KMS-11 (cell line): ENCODE data around the gene PTP4A2.
A peak's percentile ranks its signal among the peaks of the same experiment; 100 is the strongest.
"Not testable (repeated sequence)": the region's sequence is repeated elsewhere in the genome, so short reads cannot be mapped to it uniquely, and the experiment has no call there.

Experiments used
- H2AFZ ChIP-seq: fragments of 200-600 bp; sonication (generic); 2 replicates; pipeline ENCODE4 v1.6.1; 2016; ENCODE audit warnings: antibody characterized with exemption, mixed run types, low read depth
- H3K27ac ChIP-seq: fragments of 200-600 bp; sonication (generic); 2 replicates; pipeline ENCODE4 v1.6.1; 2016; ENCODE audit warnings: mild to moderate bottlenecking, mixed run types
- H3K27me3 ChIP-seq: fragments of 200-600 bp; sonication (generic); 2 replicates; pipeline ENCODE4 v1.6.1; 2017; ENCODE audit warnings: mild to moderate bottlenecking, low read depth, mixed run types, moderate library complexity; ENCODE audit not compliant: insufficient read depth
- H3K36me3 ChIP-seq: fragments of 200-600 bp; sonication (generic); 2 replicates; pipeline ENCODE4 v1.6.1; 2017; ENCODE audit warnings: mild to moderate bottlenecking, mixed run types; ENCODE audit not compliant: insufficient read depth
- H3K4me1 ChIP-seq: fragments of 200-600 bp; sonication (generic); 2 replicates; pipeline ENCODE4 v1.6.1; 2016; ENCODE audit warnings: mild to moderate bottlenecking, low read depth, mixed run types; ENCODE audit not compliant: poor library complexity, severe bottlenecking
- H3K4me2 ChIP-seq: fragments of 200-600 bp; sonication (generic); 2 replicates; pipeline ENCODE4 v1.7.0; 2016; ENCODE audit warnings: mild to moderate bottlenecking, mixed run types
- H3K4me3 ChIP-seq: fragments of 200-600 bp; sonication (generic); IDR thresholded peaks from 2 replicates; pipeline ENCODE4 v1.6.1; 2017; ENCODE audit warnings: low read depth, low read length, mixed read lengths; ENCODE audit not compliant: insufficient read depth
- H3K79me2 ChIP-seq: fragments of 200-600 bp; sonication (generic); 2 replicates; pipeline ENCODE4 v1.6.1; 2016; ENCODE audit warnings: low read depth, mixed run types; ENCODE audit not compliant: insufficient read depth
- H3K9ac ChIP-seq: fragments of 200-600 bp; sonication (generic); 2 replicates; pipeline ENCODE4 v1.6.1; 2016; ENCODE audit warnings: mild to moderate bottlenecking, mixed run types
- H4K20me1 ChIP-seq: fragments of 200-600 bp; sonication (generic); 2 replicates; pipeline ENCODE4 v1.6.1; 2016; ENCODE audit warnings: mild to moderate bottlenecking, mixed run types; ENCODE audit not compliant: insufficient read depth
- CTCF ChIP-seq: fragments of 200-600 bp; sonication (generic); conservative IDR thresholded peaks from 2 replicates; pipeline ENCODE4 v1.6.1; 2017; ENCODE audit warnings: low read depth, mild to moderate bottlenecking, antibody characterized with exemption, low read length, moderate library complexity, mixed read lengths

The PTP4A2 gene

GRCh38 chr1:31926853-31927660, 11.1 kb downstream of the PTP4A2 start:
- Histone ChIP-seq H3K4me3 (no peak overlapping the region), H2AFZ (no peak overlapping the region), H3K36me3 (no peaks in the 10 kb centered on the region), H3K79me2 (peaks cover 100% of the 10 kb centered on the region), H3K4me1 (peaks cover 74% of the 10 kb centered on the region), H4K20me1 (peaks cover 86% of the 10 kb centered on the region), H3K9ac (no peak overlapping the region), H3K4me2 (peak overlapping the region; percentile 26; the same call in 1 of the 2 replicates), H3K27ac (no peak overlapping the region), H3K27me3 (no peaks in the 10 kb centered on the region)
- no peak for TF ChIP-seq CTCF

GRCh38 chr1:31926252-31926651, 11.9 kb downstream of the PTP4A2 start:
- Histone ChIP-seq H3K27me3 (no peaks in the 10 kb centered on the region), H4K20me1 (peaks cover 86% of the 10 kb centered on the region), H3K36me3 (no peaks in the 10 kb centered on the region), H3K9ac (no peak overlapping the region), H3K4me3 (no peak overlapping the region), H3K27ac (no peak overlapping the region), H3K4me2 (no peak overlapping the region), H3K79me2 (peaks cover 100% of the 10 kb centered on the region), H3K4me1 (peaks cover 66% of the 10 kb centered on the region), H2AFZ (no peak overlapping the region)
- no peak for TF ChIP-seq CTCF

- not testable (repeated sequence) for H3K9ac ChIP-seq, H3K27me3 ChIP-seq, H3K27ac ChIP-seq, H3K4me3 ChIP-seq, H3K4me2 ChIP-seq, H2AFZ ChIP-seq, H3K36me3 ChIP-seq
- Histone ChIP-seq H4K20me1 (peaks cover 85% of the 10 kb centered on the region), H3K79me2 (peaks cover 100% of the 10 kb centered on the region), H3K4me1 (peaks cover 61% of the 10 kb centered on the region)
These were observed 12.3 kb downstream of the PTP4A2 start for GRCh38 chr1:31925824-31926223.

GRCh38 chr1:31924839-31925238, 13.3 kb downstream of the PTP4A2 start:
- no peak overlapping the region for H3K4me3 ChIP-seq
- peaks cover 77% of the 10 kb centered on the region for H4K20me1 ChIP-seq
- H3K79me2 ChIP-seq = peaks cover 100% of the 10 kb centered on the region
- H3K9ac ChIP-seq = no peak overlapping the region
- no peak for TF ChIP-seq CTCF
- no peaks in the 10 kb centered on the region for H3K27me3 ChIP-seq
- no peak overlapping the region for H3K4me2 ChIP-seq
- H3K4me1 ChIP-seq = peaks cover 51% of the 10 kb centered on the region
- no peak overlapping the region for H2AFZ ChIP-seq
- no peak overlapping the region for H3K27ac ChIP-seq
- no peaks in the 10 kb centered on the region for H3K36me3 ChIP-seq

- Histone ChIP-seq H3K9ac (no peak overlapping the region), H3K4me2 (no peak overlapping the region), H3K27me3 (no peaks in the 10 kb centered on the region), H2AFZ (no peak overlapping the region), H3K27ac (no peak overlapping the region; the same call in 1 of the 2 replicates), H3K36me3 (no peaks in the 10 kb centered on the region), H3K4me3 (no peak overlapping the region), H4K20me1 (peaks cover 74% of the 10 kb centered on the region), H3K4me1 (peaks cover 43% of the 10 kb centered on the region), H3K79me2 (peaks cover 100% of the 10 kb centered on the region)
- no peak for TF ChIP-seq CTCF
These were observed 14.2 kb downstream of the PTP4A2 start for GRCh38 chr1:31923901-31924535.
